GM19395 (cell line): ENCODE measurements around the gene SPATA24.
A peak's percentile ranks its signal among the peaks of the same experiment; 100 is the strongest.
"Not testable (repeated sequence)": the region's sequence is repeated elsewhere in the genome, so short reads cannot be mapped to it uniquely, and the experiment has no call there.

Source experiments
- ATAC-seq: cut with Tn5 transposase; IDR thresholded peaks from one replicate; pipeline ENCODE4 v1.9.1; 2021; ENCODE audit warnings: mild to moderate bottlenecking, moderate library complexity; ENCODE audit not compliant: unreplicated experiment

Gene SPATA24, protein sequence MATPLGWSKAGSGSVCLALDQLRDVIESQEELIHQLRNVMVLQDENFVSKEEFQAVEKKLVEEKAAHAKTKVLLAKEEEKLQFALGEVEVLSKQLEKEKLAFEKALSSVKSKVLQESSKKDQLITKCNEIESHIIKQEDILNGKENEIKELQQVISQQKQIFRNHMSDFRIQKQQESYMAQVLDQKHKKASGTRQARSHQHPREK

DNA sequence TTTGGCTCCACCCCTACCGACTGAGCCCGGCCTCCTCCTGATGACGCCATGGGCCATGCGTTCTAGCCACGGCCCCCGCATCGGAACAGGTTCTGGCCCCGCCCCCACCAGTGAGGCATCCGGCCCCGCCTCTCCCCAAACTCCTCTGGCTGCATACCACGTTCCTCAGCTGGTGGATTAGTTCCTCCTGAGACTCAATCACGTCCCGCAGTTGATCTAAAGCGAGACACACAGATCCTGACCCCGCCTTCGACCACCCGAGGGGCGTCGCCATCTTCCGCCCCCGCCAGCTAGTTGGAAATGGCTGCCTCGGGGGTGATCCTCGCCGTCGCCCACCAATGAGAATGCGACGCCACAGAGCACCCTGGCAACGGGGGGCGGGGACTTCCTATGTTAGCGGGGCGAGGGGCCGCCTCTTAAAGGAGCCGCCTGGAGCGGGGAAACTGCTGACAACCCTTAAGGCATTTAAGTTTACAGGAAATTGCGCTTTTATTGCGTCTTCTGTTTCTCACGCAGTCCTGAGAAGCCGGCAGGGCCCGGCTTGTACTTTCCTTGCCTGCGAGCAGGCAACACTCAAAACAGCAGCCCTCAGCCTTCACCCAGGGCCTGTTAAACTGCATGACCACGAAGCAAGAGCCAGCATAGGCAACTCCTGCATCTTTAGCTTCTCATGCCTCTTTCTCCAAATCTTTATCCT, at the start of gene SPATA24:
Gene SPATA24 (minus strand): TSS at position 303 of the 697 bp plus-strand sequence. CDS start 29 bp downstream, at position 274.
- ATAC-seq: peak; percentile 82

DNA sequence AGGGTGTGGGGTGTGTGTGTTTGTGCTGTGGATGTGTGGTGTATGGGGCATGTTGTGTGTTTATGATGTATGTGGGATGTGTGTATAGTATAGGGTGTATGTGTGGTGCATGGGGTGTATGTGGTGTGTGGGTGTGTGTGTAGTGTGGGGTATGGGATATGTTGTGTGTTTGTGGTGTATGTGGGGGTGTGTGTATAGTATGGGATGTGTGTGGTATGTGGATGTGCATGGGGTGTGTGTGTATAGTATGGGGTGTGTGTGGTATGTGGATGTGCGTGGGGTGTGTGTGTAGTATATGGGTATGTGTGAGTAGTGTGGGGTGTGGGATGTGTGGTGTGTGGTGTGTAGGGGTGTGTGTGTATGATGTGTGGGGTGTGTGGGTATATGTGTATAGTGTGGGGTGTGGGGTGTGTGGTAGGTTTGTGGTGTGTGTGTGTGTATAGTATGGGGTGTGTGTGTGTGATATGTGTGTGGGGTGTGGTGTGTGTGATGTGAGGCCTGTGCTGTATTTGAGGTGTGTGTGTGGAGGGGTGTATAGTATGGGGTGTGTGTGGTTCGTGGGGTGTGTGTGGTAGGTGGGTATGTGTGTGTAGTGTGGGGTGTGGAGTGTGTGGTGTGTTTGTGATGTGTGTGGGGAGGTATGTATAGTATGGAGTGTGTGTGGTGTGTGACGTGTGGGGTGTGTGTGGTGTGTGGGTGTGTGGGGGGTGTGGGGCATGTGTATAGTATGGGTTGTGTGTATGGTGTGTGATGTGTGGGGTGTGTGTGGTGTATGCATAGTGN, 48.2 kb upstream of the SPATA24 start:
- ATAC-seq: no peak

DNA sequence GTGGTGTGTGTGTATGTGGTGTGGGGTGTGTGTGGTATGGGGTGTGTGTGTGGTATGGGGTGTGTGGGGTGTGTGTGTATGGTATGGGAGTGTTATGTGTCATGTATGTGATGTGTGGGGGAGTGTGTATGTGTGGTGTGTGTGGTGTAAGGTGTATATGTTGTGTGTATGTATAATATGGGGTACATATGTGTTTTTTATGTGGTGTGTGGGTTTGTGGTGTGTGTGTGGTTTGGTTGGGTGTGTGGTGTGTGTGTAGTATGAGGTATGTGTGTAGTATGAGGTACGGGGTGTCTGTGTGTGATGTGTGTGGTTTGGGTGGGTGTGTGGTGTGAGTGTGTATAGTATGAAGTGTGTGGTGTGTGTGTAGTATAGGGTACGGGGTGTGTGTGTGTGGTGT, 47.3 kb upstream of the SPATA24 start:
- no peak for ATAC-seq

DNA sequence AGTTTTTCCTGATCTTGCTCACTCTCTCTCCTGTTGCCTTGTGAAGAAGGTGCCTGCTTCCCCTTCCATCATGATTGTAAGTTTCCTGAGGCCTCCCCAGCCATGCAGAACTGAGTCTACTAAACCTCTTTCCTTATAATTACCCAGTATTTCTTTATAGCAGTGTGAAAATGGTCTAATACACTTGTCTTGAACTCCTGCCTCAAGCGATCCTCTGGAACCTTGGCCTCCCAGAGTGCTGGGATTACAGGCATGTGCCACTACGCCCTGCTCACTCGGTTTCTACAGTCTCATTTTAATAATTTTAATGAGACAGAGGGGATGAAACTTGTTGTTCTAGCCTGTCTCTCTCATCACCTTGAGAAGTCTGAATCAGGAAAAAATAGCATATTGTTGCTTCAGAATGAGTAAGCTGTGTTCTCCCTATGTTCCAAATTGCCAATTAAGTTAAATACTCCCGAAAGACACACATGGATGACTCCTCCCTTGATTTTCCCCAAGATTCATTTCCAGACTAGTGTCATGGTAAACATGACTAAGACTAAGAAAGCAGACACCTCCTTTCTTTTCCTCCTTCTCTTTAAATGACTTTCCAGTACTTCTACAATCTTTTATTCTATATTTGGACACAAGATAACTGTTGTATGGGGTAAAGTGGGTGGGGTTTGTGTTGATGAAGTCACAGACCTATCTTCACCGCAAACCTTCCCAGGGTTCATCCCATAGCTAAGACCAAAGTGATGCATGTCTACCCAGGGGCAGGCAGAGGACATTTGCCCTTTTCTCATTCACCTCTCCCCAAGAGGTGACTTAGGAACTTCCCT, 43.3 kb upstream of the SPATA24 start:
- peak; percentile 78 for ATAC-seq

DNA sequence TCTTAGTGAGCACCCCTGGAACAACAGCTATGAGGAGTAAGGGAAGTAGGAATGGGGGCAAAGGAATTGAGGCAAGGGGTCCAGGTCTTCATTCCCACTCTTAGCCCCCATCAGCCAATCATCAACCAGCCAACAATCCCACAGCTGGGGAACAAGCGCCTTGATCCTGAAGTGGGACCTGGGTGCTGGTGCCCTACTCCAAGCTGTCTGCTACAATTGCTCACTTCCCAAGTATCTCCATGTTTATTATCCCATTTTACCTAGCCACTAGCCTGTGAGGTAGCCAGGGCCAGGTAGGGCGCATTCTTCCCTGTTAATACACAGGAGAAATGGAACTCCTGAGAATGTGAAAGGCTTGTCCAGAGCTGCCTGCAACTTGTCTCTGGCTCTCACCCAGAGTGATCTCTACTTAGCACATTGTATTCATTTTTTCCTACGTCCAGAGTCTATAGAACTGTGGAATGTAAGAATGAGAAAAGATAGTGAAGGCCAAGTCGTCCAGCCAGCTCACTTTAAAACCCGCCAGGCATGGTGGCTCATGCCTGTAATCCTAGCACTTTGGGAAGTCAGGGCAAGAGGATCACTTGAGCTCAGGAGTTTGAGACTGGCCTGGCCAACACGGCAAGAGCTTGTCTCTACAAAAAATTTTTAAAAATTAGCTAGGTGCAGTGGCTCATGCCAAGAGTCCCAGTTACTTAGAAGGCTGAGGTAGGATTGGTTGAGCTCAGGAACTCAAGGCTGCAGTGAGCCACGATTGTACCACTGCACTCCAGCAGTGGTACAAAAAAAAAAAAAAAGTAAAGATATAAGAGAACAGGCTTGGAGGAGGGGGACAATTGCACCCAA, 41.7 kb upstream of the SPATA24 start:
- ATAC-seq: no peak

DNA sequence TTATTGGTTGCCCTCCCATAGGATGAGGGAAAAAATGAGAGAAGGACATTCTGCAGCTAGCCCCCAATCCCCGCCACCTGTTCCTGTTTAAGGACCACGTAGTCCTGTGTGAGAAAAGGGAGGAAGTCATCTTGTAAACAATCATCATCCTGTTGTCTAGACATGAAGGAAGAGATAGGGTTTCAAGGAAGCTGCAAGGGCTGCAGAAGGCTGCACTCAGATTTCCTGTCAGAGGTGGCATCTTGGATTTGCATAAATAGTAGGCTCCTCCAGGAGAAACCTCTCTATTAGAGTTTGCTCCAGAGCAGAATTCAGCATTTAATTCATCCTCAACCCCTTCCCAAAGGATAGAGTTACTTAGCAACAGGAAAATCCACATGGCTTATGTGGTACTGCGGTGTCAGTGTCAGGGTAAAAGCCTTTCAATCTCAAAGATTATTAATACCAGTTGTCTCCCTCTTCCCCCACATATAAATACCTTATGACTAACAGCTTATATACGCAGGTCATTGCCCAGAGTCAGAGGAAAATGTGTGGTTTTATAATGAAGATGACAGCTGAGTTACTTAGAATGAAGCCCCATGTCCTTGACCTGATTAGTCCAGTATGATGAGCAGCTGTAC, 40.1 kb upstream of the SPATA24 start:
- no peak for ATAC-seq

DNA sequence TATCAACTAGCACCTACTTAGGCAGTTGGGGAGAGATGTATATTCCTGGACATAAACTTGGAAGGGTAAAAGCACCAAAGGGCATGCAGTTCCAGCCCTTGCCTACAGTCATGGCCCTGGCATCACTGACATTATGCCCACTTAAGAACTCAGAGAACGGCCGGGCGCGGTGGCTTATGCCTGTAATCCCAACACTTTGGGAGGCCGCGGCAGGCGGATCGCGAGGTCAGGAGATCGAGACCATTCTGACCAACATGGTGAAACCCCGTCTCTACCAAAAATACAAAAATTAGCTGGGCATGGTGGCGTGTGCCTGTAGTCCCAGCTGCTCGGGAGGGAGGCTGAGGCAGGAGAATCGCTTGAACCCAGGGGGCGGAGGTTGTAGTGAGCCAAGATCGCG, 36.5 kb upstream of the SPATA24 start:
- ATAC-seq: not testable (repeated sequence)

DNA sequence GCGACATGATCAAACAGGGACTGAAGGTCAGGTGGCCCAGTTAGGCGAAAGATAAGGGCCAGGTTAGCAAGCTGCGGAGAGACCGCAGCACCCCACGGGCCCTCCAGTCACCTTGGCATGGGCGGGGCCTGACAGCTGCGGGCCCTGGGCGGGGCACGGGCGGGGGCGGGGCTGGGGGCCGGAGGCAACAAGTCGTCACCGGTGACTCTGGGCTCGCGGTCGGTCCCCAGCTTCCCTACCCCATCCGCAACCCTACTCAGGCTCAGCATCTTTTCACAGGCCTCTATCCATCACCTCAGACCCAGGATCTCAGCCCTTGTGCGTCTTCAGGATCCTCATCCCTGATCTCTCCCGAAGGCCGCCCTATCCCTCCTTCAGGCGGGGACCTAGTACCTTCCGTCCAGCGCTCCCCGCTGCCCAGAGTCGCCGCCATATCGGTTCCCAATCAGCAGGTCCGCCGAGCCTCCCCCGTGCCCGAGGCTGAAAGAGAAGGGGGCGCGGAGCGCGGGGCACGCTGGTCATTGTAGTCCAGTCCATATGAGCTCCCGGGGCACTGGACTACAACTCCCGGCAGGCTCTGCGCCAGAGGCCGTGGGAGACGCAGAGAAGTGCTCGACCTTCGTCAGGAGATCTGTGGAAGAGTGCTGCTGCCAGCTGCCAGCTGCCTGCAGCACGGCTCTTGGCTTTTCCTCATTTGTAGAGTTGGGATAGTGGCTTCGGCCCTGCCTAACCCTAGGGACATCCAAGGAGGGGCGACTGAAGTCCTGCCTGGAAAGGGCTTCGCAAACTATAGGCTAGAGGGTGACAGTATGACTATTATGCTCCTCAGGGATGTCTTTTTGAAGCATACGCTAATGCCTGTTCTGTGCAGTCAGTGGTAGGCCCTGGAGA, 35.4 kb upstream of the SPATA24 start, which contains the start of gene DNAJC18:
Gene DNAJC18 (minus strand): TSS at position 513 of the 891 bp plus-strand sequence. CDS start 80 bp downstream, at position 433.
- peak; percentile 91 for ATAC-seq

DNA sequence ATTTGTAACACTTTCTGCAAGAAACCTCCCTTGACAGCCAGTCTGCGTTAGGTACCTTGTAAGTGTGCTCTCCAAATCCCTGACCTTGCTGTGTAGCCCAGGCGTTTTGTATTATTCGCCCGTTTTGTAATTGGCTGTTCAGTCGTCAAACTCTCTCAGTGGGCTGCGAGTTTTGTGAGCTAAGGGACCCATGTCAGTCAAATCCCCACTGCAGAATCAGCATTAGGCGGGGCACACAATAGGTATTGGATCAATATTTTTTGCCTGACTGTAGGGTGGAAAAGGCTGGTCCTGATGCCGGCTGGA, 34.8 kb upstream of the SPATA24 start:
- ATAC-seq: no peak

DNA sequence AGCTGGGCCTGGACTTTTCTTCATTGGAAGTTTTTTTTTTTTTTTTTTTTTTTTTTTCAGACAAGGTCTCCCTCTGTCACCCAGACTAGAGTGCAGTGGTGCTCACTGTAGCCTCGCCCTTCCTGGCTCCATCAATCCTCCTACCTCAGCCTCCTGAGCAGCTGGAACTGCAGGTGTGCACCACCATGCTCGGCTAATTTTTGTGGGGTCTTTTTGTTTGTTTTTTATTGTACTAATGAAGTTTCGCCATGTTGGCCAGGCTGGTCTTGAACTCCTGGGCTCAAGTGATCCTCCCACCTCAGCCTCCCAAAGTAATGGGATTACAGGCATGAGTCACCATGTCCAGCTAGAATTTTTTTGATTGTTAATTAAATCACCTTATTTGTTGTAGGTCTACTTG, 31.8 kb upstream of the SPATA24 start:
- no peak for ATAC-seq

DNA sequence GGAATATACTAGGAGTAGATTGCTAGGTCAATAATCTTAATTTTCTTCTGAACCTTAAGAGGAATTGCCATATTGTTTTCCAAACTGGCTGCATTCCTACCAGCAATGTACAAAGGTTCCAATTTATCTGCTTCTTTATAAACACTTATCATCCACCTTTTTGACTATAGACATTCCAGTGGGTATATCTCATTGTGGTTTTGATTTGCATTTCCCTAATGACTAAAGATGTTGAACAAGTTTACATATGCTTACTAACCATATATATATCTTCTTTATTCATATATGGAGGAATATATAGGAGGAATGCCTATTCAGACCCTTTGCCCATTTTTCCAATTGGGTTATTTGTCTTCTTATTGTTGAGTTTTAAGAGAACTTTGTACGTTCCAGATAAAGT, 27.8 kb upstream of the SPATA24 start:
- ATAC-seq: no peak

DNA sequence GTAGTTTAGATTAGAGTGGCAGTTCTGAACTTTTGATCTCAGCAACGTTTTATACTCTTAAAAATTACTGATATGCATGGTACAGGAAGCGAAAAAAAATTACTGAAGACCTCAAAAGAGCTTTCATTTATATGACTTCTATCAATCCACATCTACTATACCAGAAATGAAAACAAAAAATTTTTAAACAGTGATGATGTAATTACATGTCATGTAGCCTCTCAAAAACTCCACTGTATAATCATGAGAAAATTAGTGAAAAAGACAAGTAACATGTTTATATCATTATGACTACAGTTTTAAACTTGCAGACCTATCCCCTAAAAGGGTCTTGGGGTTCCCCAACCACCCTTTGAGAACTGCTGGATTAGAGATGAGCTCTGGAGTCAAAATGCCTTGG, 26.1 kb upstream of the SPATA24 start:
- ATAC-seq: no peak

DNA sequence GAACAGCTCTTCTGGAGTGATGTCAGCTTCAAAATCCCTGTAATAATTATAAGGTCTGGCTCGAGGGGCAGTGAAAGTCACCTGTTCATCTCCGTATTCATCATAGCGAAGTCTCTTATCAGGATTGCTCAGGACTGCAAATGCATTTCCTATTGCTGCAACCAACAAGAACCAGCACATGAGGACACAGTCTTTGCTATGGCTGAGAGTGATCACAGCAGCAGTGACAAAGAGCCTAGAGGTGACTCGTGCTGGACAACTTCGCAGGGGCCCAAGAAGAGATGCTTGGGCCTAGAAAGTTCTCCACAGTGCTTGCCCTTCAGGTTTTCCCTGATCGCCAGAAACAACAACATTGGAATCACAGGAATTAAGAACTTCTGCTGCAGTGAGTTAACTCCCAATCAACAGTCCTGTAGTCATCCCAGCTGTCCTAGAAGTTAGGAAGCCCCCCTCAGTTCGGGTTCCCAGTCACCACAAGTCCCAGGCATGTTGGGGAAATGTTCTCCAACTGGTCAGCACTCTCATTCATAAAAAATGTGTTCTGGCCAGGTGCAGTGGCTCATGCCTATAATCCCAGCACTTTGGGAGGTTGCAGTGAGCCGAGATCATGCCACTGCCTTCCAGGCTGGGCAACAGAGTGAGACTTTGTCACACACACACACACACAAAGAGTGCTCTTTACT, 22.5 kb upstream of the SPATA24 start:
- ATAC-seq: no peak

DNA sequence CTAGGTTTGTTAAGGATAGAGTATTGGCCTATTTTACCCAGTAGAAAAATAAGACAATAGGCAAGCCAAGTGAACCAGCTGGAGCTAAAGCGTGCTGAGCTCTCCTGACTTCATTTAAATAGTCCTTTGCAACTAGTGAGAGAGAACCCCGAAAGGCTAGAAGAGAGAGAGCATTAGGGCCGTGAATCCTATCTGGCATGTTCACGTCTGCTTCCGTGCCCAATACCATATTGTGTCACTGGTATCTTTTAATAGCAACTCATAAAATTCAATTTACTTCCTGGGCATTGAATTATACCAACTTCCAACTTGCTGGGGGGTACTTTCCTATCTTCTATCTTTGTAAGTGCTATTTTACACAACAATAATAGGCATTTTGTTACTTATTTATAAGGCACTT, 21.6 kb upstream of the SPATA24 start:
- ATAC-seq: no peak

DNA sequence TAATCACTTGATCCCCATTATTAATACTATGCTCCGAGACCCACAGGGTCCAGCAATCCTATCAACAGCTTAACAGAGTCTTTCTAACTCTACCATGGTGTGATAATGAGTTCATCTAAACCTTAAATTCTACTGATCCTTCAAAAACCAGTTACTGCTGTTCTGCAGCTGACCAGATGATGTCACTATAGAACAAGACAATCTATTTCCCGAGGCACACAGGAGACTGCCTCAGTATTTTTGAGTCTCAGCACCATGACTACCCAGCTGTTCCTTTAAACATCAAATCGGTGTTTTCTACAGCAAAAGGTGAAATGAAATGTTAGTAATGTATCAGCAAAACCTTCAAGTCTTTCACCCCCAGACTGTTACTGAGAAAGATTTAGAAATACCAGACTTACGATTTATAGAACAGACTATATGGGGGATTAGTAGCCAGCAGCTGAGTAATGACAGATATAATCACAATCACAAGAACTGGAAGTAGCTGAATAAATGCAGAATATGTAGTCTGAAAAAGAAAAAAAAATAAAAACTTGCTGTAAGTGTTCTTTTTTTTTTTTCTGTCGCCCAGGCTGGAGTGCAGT, 18.5 kb upstream of the SPATA24 start:
- ATAC-seq: peak; percentile 61

DNA sequence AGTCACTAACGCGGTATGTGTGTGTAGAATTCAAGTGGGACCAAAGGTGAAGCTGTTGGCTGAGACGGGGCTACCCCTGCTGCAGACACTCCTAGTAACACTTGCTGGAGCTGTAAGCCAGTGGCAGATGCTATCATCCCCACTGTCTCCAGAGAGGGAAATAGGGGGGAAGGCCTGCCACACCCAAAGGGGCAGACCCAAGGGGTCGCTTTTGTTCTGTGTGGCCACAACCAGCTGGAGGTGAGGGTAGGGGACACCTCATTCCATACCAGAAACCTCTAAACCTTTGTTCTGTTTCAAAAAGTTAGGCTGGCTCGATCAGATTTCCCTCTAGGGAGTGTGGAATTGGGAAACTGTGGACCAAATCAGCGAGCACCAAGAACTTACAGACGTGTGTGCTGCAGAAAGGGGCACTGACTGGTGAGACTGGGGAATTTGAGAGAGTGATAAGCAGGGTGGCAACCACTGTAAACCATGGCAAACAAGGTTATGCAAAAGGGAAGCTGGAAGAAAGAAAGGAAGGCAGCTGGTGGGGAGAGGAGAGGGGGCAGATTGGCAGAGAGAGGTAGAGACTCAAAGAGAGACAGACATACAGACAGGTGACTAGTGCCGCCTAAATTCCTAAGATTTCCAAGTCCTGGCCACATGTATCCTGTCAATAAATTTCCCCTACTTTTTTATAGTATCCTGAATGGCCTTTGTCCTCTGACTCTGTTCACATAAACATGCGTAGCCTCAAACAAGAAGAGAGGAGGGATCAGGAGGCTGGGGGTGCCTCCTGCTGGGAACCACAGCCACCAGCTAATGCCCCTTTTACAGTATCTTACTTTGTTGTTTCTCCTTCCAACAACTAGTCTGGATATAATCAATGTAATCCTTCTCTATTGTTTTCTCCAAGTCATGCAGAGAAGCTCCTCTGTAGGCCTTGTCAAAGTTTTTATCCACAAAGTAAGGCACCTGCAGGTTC, 15.6 kb upstream of the SPATA24 start:
- no peak for ATAC-seq

DNA sequence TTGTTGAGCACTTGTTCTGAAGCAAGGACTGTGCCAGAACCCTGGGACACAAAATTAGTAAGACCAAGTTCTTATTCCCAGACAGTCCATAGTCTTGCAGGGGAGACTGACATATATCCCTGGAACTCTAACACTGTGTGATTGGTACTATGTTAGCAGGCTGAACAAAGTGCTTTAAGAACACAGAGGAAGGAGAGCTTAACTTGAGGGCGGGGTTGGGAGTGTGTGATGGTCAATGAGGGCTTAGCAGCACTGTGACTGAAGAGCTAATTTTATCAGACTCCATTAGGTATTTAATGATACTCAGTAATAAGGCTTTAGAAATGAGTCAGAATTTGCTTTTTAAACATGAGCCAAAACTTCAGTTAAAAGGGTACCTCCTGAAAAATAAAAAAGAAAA, 14.9 kb upstream of the SPATA24 start:
- no peak for ATAC-seq
